SJCRH30 (cell line): Measurements from ENCODE around the gene FUT7. TPM values are rescaled to one million over a fixed set of nuclear protein-coding genes. Genes with fewer than 3 reads are reported as not detected.
"Not testable (repeated sequence)": the region's sequence is repeated elsewhere in the genome, so short reads cannot be mapped to it uniquely, and the experiment has no call there.

Experiments used
- DNase-seq, 2 experiments: peaks; one replicate each; pipeline ENCODE4 v3.0.0-alpha.2; 2015 to 2020
- H3K27ac ChIP-seq: fragments of 250-450 bp; sonication (Bioruptor Pico); 2 replicates; pipeline ENCODE4 v1.5.1; 2020; ENCODE audit warnings: mild to moderate bottlenecking, moderate library complexity
- H3K27me3 ChIP-seq: fragments of 250-450 bp; sonication (Bioruptor Pico); 2 replicates; pipeline ENCODE4 v1.5.1; 2020; ENCODE audit warnings: mild to moderate bottlenecking, moderate library complexity
- H3K36me3 ChIP-seq: fragments of 250-450 bp; sonication (Bioruptor Pico); 2 replicates; pipeline ENCODE4 v1.5.1; 2020; ENCODE audit warnings: mild to moderate bottlenecking, moderate library complexity
- H3K4me1 ChIP-seq: fragments of 250-450 bp; sonication (Bioruptor Pico); 2 replicates; pipeline ENCODE4 v1.5.1; 2020; ENCODE audit warnings: mild to moderate bottlenecking, moderate library complexity
- H3K4me3 ChIP-seq: fragments of 250-450 bp; sonication (Bioruptor Pico); 2 replicates; pipeline ENCODE4 v1.5.1; 2020; ENCODE audit warnings: mild to moderate bottlenecking, moderate library complexity
- H3K9me3 ChIP-seq: fragments of 250-450 bp; sonication (Bioruptor Pico); replicated peaks from 2 replicates; pipeline ENCODE4 v1.5.1; 2020; ENCODE audit warnings: mild to moderate bottlenecking, moderate library complexity
- total RNA-seq: library from RNA; depleted of rRNA; stranded (reverse); fragments of >200 nt; shearing (Covaris generic); gene quantifications from 2 replicates; pipeline ENCODE4 v1.2.3, GENCODE V29; 2014

FUT7 gene
- total RNA-seq, 1 experiment from 2014 or later = not detected

DNA sequence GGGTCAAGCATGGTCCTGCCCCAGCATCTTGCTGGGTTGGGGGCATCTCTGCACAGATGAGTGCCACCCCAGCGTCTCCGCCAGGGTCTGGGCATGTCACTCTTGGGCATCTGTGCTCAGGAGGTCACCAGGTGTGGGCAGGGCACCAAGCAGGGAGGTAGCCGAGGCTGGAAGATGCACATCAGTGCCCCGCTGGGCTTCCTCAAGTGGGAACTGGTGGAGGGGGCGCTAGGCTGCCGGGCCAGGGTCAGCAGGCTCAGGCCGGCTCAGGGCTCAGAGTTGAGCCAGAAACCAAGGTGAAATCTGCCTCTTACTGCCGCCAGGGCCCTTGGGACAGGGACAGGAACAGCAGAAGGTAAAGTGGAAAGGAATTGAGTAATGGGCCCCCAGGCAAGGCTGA is 4.0 kb upstream of the FUT7 start:
- DNase-seq = no peak
- H3K27ac ChIP-seq = no peak overlapping the region
- peaks cover 10% of the 10 kb centered on the region; the same call in 1 of the 2 replicates for H3K27me3 ChIP-seq
- H3K36me3 ChIP-seq = no peaks in the 10 kb centered on the region
- no peaks in the 10 kb centered on the region for H3K4me1 ChIP-seq
- no peak overlapping the region for H3K4me3 ChIP-seq
- no peaks in the 10 kb centered on the region for H3K9me3 ChIP-seq

- no peak overlapping the region for H3K4me3 ChIP-seq
- no peaks in the 10 kb centered on the region for H3K9me3 ChIP-seq
- H3K4me1 ChIP-seq = no peaks in the 10 kb centered on the region
- H3K36me3 ChIP-seq = no peaks in the 10 kb centered on the region
- H3K27me3 ChIP-seq = peaks cover 6% of the 10 kb centered on the region; the same call in 1 of the 2 replicates
- no peak for DNase-seq
- H3K27ac ChIP-seq = no peak overlapping the region
Observed at GRCh38 chr9:137035507-137035834, 3.6 kb upstream of the FUT7 start.

- Histone ChIP-seq H3K36me3 (no peaks in the 10 kb centered on the region), H3K9me3 (no peaks in the 10 kb centered on the region), H3K4me1 (no peaks in the 10 kb centered on the region), H3K27me3 (0 out of 2 replicates have a peak, but pooled peaks cover 5% of the 10 kb centered on the region), H3K27ac (no peak overlapping the region), H3K4me3 (no peak overlapping the region)
- DNase-seq = peak; percentile 86 to 93
Observed at GRCh38 chr9:137034709-137035506, 3.0 kb upstream of the FUT7 start.

DNA sequence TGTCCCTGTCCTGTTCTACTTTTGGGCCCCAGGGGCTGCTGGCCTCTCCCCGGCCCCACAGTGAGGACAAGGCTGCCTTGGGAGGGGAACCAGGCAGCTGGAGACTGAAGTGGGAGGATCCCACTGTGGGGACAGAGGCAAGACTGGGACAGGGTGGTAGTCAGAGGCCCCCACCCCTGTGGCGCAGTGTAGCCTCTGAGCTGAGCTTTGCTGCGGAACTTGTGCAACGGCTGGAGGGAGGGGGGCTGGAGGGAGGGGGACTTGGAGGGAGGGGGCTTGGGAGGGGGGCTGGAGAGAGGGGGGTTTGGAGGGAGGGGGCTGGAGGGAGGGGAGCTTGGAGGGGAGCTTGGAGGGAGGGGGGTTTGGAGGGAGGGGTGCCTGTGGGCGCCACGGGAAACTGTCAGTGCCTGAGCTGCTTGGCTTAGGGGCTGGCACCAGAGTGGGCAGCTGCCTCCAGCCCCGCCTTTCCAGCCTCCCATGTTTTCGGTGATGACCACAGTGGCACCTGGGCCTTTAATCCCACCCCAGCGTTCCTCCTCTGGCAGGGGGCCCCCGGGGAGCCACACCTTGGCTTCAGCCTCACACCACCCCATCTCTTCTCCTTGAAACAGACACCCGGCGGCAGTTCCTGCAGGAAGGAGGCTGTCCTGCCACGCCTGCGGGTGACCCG is 2.3 kb upstream of the FUT7 start:
- Histone ChIP-seq H3K27ac (no peak overlapping the region), H3K36me3 (no peaks in the 10 kb centered on the region), H3K9me3 (no peaks in the 10 kb centered on the region), H3K27me3 (0 out of 2 replicates have a peak, but pooled peaks cover 5% of the 10 kb centered on the region), H3K4me1 (no peaks in the 10 kb centered on the region), H3K4me3 (no peak overlapping the region)
- no peak for DNase-seq

GRCh38 chr9:137033481-137033880 is 1.6 kb upstream of the FUT7 start:
- not testable (repeated sequence) for H3K4me1 ChIP-seq, H3K27ac ChIP-seq, H3K27me3 ChIP-seq, H3K9me3 ChIP-seq, H3K4me3 ChIP-seq, DNase-seq, H3K36me3 ChIP-seq

GRCh38 chr9:137032858-137033257 is 970 bp upstream of the FUT7 start:
- Histone ChIP-seq H3K27ac (no peak overlapping the region), H3K27me3 (peaks cover 5% of the 10 kb centered on the region; the same call in 1 of the 2 replicates)

DNA sequence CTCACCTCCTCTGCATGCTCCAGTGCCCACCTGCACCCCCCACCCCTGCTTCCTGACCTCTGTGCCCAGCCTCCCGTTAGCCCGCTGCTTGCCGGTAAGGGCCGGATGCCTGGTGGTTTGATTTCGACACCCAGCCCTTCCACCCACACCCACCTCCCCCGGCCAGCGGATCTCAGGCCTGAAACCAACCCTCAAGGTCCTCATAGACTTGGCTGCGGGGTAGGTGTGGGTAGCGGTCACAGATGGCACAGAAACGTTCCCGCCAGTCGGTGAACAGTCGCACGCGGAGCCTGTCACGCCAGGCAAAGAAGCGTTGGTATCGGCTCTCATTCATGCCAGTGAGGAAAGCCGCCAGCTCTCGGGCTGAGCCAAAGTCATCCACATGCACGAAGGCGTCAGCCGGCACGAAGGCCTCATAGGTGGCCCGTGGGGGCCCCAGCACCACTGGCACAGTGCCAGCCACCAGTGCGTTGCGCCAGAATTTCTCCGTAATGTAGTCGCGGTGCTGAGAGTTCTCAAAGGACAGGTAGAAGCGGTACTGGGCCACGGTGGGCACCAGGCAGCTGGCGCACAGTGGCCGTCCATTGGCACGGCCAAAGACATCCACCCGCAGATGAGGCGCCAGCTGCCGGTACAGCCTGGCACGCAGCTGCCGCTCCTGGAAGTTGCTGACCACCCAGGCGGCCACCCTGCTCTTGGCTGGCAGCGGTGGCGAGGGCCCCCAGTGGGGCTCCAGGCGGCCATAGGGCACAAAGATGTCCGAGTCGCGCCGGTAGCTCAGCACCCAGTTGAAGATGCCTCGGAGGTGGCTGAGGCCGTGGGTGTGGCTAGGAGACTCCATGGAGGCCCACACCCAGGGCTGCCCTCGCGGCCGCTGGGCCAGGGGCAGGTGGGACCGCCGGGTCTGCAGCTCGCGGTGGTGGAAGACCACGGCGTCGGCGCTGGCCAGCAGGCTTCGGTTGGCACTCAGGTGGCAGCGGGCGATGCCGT is 1.1 kb downstream of the FUT7 start:
- no peaks in the 10 kb centered on the region for H3K36me3 ChIP-seq
- no peak overlapping the region for H3K4me3 ChIP-seq
- H3K27ac ChIP-seq = no peak overlapping the region
- peaks cover 6% of the 10 kb centered on the region; the same call in 1 of the 2 replicates for H3K4me1 ChIP-seq
- DNase-seq = no peak
- no peaks in the 10 kb centered on the region for H3K9me3 ChIP-seq
- H3K27me3 ChIP-seq = peaks cover 13% of the 10 kb centered on the region; the same call in 1 of the 2 replicates

More at GRCh38 chr9:137032858-137033257, 970 bp upstream of the FUT7 start:
- no peaks in the 10 kb centered on the region for H3K36me3 ChIP-seq
- H3K4me3 ChIP-seq = no peak overlapping the region
- no peaks in the 10 kb centered on the region for H3K9me3 ChIP-seq
- peaks cover 3% of the 10 kb centered on the region; the same call in 1 of the 2 replicates for H3K4me1 ChIP-seq
- DNase-seq = no peak

- peaks cover 18% of the 10 kb centered on the region for H3K27me3 ChIP-seq
- no peak overlapping the region for H3K4me3 ChIP-seq
- H3K9me3 ChIP-seq = no peaks in the 10 kb centered on the region
- DNase-seq = no peak
- no peak overlapping the region for H3K27ac ChIP-seq
- H3K36me3 ChIP-seq = no peaks in the 10 kb centered on the region
- H3K4me1 ChIP-seq = peaks cover 15% of the 10 kb centered on the region
Observed at GRCh38 chr9:137030006-137030405, 1.9 kb downstream of the FUT7 start.

DNA sequence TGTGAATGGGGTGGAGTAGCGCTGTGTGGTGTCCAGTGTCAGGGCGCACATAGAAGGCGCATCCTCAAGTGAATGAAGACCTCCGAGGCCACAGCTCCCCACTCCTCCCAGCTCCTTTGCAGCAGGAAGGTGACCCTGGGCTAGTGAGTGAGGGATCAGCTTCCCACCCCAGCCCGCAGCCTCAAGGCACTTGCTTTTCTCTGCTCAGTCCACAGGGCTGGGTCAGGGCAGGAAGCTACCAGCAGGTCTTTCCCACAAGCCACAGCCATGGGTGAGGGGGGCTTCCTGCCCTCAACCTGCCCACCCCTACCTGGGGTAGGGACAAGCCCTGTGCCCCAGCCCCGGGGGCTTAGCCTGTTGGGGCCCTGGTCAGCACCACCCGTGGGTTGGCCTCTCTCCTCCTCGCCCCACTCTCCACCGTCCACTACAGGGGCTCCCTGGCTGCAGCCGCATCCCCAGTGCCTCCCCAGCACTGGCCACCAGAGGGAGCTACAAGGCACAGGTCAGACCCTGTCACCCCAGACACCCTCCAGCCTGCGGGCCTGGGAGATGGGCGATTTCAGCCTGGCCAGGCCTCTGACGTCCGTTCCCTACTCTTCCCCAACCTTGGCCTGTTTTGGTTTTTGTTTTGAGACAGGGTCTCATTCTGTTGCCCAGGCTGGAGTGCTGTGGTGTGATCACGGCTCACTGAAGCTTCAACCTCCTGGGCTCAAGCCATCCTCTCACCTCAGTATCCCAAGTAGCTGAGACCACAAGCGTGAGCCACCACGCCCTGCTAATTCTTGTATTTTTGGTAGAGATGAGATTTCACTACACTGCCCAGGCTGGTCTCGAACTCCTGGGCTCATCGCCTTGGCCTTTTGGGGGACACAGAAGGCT is 2.6 kb downstream of the FUT7 start:
- Histone ChIP-seq H3K4me3 (no peak overlapping the region), H3K27me3 (peaks cover 18% of the 10 kb centered on the region), H3K27ac (no peak overlapping the region), H3K9me3 (no peaks in the 10 kb centered on the region), H3K4me1 (peaks cover 18% of the 10 kb centered on the region), H3K36me3 (no peaks in the 10 kb centered on the region)
- DNase-seq = peak; percentile 81 to 87

DNA sequence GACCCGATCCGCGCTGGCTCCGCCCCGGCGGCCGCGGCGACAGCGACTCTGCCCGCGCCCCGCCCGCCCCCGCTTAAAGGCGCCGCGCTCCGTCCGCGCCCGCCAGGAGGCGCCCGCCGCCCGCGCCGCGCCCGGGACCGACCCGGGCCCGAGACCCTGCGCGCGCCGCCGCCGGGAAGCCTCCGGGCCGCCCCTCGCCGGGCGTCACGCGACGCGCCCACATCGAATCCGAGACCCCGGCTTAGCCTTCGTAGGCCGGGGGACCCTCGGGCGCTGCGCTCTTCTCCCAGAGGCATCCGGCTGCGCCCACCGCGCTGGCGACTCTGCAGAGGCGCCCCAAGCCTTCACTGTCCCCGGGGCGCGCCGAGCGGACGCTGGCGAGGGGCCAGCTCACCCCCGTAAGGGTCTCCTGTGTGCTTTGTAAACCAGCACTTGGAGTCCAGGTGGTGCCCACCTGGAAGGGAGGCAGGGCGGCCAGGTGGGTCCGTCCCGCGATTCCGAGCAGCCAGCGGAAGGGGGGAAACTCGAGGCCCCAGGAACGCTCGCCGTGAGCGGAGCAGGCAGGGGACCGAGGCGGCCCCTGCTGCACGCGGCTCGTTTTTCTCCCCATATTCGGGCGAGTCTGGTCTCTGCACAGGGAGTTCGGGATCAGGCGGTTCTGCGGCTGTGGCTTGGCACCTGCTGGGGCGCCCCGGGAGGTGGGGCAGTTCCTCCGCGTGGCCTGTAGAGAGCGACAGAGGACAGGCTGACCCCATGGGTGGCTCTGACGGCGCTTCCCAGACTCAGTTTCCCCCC is 3.4 kb downstream of the FUT7 start:
- peak overlapping the region; percentile 48 for H3K4me3 ChIP-seq
- no peak overlapping the region for H3K27ac ChIP-seq
- peaks cover 26% of the 10 kb centered on the region for H3K4me1 ChIP-seq
- no peaks in the 10 kb centered on the region for H3K9me3 ChIP-seq
- no peaks in the 10 kb centered on the region for H3K36me3 ChIP-seq
- DNase-seq = peak; percentile 57 to 69
- peaks cover 18% of the 10 kb centered on the region for H3K27me3 ChIP-seq

DNA sequence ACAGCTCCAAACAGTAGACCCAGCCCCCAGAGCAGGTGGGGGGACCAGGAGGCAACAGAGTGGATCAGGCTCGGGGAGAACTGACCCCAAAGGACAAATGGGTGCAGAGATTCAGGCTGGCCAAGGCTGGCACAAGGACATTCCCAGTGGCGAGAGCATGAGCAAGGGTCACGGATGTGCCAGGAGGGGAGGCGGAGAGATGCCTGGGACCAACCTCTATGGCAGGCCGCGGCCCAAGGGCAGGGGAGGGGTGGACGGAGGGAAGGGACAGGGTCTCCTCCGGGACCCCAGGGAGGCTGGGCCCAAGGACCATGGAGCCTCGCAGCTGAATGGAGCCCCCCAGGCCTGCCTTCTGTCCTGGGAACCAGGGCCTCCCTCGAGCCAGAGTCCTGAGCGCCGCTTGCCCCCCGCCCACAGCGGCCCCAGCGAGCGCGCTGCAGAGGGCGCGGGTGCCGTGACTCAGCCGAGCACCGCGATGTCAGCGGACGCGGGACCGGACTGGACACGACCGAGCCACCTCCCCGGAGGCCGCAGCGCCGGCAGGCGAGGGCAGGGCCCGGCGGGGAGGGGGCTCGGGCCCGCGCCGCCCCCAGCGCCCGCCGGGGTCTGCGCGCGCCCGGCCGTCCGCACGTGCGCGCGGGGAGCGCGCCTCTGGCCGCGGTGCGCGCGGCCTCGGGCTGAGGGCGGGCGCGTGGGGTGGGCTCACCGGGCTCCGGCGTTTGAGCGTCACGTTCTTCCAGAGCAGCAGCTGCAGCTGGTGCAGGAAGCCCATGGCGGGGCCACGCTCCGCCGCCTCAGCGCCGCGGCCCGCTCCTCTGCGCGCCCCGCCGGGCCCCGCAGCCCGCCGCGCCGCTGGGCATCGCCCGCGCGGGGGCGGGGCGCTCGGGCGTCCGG is 4.3 kb downstream of the FUT7 start, which contains the start of gene ABCA2:
Gene ABCA2 (minus strand): TSS at position 869 of the 894 bp plus-strand sequence. CDS start 97 bp downstream, at position 772.
- Histone ChIP-seq H3K4me1 (peaks cover 33% of the 10 kb centered on the region), H3K36me3 (no peaks in the 10 kb centered on the region), H3K9me3 (no peaks in the 10 kb centered on the region), H3K27me3 (peaks cover 18% of the 10 kb centered on the region), H3K27ac (no peak within 1 kb of the TSS), H3K4me3 (peak within 1 kb of the TSS; percentile 48)
- DNase-seq = no peak

GRCh38 chr9:137026828-137027227 is 5.1 kb downstream of the FUT7 start:
- Histone ChIP-seq H3K27ac (no peak overlapping the region), H3K4me3 (no peak overlapping the region), H3K27me3 (peaks cover 14% of the 10 kb centered on the region), H3K9me3 (no peaks in the 10 kb centered on the region), H3K4me1 (peaks cover 33% of the 10 kb centered on the region), H3K36me3 (no peaks in the 10 kb centered on the region)
- DNase-seq = no peak
